GM19239 (cell line): ENCODE measurements around the gene CLEC4G.
A peak's percentile ranks its signal among the peaks of the same experiment; 100 is the strongest.

ENCODE experiments used
- DNase-seq: peaks from one replicate; pipeline ENCODE4 v3.0.0; 2011; ENCODE audit warnings: low spot score; ENCODE audit not compliant: insufficient read length
- FAIRE-seq: peaks from 2 replicates; lab custom pipeline; 2011; peaks lifted over from hg19 to GRCh38; lab: Jason Lieb, UNC

The CLEC4G gene

DNA sequence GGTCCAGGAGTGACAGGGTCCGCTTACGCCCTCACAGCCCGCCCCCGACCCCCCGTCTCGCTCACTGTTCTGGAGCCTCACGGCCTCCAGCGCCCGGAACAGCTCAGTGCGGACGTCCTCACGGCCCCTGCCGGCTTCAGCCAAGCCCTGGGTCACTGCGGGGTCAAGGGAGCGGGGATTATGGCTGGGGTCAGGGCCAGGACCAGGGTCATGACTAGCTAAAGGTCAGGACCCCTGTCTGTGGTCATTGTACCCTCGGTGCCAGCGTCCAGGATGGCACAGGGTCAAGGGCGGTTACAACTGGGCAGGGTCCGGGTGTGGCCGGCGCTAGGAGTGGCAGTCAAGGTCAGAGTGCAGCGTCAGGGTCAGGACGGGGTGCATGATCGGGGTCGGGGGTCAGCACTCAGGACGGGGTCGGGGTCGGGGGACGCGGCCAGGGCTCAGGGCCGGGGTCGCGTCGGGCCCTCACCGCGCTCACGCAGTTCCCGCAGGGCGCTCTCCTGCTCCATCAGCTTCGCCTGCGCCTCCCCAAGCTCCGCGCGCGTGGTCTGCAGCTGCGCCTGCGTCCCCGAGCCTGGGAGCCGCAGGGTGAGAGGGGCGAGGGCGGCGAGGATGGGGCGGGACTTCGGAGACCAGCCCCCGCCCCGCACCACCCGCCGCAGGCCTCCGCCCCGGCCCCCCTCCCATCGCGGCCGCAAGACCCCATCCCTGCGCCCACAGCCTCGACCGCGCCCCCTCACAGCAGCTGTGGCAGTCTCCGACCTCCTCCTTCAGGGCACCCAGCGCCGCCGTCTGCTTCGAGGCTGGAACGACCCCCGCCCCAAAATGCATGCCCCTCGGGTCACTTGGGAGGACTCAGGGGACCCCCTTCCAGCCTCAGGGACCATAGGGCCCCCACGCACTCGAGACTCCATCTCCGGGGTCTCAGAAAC is 1.4 kb downstream of the CLEC4G start:
- FAIRE-seq (no peak), DNase-seq (no peak)

DNA sequence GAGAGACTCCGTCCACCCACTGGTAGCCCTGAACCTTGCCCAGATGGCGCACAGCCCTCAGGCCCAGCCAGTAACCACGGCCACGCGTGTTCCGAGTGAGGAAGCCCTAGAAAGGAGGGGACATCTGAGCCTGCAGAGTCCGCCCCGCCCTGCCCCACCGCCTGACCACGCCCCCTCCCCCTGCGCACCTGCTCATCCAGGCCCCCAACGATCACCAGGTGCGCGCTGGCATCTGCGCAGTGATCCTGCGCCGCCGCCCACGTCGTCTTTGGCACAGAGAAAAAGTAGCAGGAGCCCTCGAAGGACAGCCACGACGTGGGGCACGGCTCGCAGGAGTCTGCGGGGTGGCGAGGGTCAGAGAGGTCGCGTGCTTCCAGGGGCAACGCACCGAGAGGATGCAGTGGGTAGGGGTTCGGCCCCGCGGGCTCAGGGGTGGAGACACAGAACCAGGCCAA is 2.1 kb downstream of the CLEC4G start:
- FAIRE-seq = no peak
- DNase-seq = no peak

DNA sequence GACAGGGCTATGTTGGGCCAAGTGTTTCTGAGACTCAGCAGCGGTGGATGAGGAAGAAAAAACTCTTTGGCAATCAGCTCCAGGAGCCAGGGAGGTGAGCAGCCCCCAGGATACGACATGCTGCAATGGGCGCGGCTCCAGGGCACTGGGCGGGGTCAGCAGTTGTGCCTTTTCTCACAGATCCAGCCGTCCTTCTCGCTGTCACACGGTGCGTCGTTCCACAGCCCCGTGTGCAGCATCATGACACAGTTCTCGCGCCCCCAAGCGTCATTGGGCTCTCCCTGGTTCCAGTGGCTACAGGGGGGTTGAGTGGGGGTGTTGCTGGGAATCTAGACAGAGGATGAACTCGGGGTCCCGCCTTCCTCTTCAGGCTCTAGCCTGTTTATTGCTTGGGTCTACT is 2.7 kb downstream of the CLEC4G start:
- DNase-seq = no peak
- no peak for FAIRE-seq

DNA sequence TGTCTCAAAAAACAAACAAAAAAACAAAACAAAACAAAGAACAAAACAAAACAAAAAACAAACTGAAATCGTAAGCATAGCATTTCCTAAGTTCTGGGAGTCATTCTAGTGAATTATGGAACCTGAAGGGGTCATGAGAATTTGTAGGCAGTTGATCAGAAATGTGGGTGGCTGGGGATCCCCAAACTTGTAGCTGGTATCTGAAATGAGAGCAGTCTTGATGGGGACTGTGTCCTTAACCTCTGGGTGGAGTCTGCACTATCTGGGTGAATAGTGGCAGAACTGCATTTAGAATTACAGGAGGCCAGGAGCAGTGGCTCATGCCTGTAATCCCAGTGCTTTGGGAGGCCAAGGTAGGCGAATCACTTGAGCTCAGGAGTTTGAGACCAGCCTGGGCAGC is 6.1 kb downstream of the CLEC4G start:
- DNase-seq = no peak
- no peak for FAIRE-seq

DNA sequence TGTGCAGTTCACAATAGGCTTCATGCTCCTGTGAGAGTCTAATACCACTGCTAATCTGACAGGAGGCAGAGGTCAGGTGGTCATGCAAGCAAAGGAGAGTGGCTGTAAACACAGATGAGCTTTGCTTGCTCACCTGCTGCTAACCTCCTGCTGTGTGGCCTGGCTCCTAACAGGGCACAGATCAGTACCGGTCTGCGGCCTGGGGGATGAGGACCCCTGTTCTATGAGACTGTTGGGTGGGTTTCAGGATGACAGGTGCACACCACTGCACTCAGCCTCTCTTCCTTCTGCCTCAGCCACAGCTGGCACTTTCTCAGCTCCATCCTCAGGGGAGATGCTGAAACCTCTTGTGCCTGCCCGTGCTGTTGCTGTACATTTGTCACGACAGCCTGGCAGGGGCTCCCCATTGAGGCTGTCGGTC is 9.7 kb downstream of the CLEC4G start:
- FAIRE-seq = peak; percentile 71

DNA sequence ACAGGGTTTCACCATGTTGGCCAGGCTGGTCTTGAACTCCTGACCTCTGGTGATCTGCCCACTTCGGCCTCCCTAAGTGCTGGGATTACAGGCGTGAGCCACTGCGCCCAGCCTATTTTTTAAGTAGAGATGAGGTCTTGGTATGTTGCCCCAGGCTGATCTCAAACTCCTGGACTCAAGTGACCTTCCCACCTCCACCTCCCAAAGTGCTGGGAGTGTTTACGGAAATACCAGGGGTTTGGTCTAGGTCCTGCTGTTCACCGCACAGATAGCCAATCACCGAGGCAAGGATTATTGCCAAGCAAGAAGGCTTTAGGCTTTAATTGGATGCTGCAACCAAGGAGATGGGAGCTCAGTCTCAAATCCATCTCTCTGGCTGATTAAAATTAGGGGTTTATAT is 11.6 kb downstream of the CLEC4G start:
- FAIRE-seq (no peak), DNase-seq (no peak)

More for the DNA sequence above, 9.7 kb downstream of the CLEC4G start:
- DNase-seq = no peak

DNA sequence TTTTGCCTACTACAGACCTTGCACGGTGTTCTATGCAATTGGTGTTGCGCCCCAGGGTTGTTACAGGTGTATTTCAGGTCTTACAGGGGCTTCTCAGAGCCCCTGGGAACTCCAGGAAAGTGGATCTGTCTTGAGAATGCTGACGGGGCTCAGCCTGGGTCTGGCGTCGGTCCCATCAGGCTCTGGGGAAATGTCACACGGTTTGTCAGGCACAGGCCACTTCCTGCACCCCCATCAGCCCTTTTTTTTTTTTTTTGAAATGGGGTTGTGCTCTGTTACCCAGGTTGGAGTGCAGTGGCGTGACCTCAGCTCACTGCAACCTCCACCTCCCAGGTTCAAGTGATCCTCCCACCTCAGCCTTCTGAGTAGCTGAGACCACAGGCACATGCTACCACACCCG is 13.2 kb downstream of the CLEC4G start:
- DNase-seq = no peak
- no peak for FAIRE-seq

DNA sequence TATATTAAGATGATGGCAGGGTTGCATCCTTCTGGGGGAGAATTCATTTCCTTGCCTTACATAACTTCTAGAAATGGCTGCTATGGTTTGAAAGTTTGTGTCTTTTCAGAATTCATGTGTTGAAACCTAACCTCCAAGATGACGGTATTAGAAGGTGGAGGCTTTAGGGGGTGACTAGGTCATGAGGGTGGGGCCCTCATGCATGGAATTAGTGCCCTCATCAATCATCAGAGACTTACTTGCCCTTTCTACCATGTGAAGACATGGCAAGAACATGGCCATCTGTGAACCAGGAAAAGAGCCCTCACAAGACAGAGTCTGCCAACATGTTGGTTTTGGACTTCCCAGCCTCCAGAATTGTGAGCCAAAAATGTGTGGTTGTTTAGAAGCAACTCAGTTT is 15.1 kb downstream of the CLEC4G start:
- no peak for FAIRE-seq
- no peak for DNase-seq

DNA sequence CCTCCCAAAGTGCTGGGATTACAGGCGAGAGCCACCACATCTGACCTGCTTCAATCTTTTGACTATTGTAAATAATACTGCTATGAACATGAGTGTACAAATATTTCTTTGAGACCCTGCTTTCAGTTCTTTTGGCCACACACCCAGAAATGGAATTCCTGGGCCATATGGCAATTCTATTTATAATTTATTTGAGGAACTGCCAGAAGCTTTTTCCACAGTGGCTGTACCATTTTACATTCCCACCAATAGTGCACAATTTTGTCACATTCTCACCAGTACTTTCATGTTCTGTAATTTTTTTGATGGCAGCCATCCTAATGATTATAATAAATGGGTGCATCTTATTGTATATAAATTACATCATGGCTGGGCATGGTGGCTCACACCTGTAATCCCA is 16.2 kb downstream of the CLEC4G start:
- DNase-seq (no peak), FAIRE-seq (no peak)

DNA sequence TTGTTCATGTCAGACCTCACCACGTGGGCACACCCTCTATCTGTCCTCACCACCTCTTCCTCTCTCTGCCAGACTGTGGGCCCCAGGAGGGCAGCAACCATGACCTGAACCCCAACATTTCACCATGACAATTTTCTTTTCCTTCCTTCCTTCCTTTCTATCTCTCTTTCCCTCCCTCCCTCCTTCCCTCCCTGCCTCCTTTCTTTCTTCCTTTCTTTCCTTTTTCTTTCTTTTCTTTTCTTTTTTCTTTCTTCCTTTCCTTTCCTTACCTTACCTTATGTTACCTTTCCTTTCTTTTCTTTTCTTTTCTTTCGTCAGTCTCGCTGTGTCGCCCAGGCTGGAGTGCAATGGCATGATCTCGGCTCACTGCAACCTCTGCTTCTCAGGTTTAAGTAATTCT is 21.3 kb downstream of the CLEC4G start:
- FAIRE-seq (no peak), DNase-seq (no peak)

DNA sequence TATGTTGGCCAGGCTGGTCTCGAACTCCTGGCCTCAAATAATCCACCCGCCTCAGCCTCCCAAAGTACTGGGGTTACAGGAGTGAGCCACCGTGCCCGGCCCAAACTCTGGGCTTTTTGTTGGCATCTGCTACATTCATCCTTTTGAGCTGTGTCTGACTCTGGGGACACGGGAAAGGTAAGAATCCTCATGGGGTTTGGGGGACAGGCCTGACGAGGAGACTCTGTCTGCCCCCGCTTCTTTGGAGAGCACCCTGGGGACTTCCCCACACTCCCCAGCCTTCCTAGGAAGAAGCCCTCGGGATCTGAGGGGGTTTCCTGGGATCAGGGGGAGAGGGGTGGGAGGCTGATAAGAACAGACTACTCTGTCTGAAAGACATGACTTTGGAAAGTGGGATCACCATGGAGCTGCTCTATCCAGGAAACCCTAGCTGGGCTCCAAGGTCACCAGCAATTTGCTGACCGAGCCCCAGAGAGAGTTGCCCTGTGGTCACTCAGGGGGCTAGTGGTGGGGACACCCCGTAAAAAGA is 21.9 kb downstream of the CLEC4G start:
- FAIRE-seq = no peak
- DNase-seq = no peak

DNA sequence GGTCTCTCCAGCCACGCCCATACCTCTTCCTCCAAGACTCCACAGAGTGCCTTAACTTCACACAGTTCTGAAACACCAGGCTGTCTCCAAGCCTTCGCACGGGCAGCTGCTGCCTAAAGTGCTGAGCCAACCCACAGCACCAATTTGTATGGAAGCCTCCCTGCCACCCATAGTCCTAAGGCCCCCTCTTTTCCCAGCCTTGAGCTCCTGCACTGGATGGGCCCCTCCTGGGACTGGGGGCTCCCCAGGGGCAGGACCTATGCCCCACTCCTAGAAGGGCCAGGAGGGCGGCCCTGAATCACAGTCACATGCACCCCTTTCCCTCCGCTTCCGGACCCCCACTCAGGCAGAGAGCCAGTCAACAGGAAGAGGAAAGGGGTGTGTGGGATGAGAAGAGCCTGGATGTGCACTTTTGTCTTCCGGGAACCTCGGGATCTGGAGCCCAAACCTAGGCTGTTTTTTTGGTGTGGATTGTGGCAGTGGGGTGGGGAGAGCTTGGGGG is 24.9 kb downstream of the CLEC4G start:
- DNase-seq = no peak
- no peak for FAIRE-seq

DNA sequence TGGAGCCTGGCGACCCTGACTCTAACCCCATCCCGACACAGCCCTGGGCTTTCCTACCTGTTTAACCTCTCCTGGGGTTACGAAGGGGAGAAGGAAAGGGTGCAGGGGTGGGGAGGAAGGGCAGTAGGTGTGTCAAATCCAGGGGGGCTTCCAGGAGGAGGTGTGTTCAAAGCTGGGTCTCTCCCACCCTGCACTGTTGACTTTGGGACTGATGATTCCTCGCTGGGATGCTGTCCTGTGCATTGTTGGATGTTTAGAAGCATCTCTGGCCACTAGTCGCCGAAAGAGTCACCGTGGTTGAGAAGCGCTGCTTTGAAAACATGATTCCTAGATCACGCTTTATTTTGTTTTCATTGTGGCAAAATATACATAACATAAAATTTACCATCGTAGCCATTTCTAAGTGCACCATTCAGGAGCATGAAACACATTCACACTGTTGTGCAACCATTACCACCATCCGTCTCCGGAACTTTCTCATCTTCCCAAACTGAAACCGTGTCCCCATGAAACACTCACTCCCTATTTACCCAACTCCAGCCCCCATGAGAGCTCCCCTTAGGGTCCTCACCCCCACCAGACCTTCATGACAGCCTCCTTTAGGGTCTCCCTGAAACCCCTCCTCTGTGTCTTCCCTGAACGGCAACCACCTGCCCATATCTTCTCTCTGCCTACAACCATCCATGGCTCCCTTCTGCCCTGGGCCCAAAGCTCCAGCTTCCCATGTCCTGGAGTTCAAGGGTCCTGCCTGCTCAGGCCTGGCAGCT is 25.5 kb downstream of the CLEC4G start:
- peak; percentile 72 for FAIRE-seq
- DNase-seq = no peak

DNA sequence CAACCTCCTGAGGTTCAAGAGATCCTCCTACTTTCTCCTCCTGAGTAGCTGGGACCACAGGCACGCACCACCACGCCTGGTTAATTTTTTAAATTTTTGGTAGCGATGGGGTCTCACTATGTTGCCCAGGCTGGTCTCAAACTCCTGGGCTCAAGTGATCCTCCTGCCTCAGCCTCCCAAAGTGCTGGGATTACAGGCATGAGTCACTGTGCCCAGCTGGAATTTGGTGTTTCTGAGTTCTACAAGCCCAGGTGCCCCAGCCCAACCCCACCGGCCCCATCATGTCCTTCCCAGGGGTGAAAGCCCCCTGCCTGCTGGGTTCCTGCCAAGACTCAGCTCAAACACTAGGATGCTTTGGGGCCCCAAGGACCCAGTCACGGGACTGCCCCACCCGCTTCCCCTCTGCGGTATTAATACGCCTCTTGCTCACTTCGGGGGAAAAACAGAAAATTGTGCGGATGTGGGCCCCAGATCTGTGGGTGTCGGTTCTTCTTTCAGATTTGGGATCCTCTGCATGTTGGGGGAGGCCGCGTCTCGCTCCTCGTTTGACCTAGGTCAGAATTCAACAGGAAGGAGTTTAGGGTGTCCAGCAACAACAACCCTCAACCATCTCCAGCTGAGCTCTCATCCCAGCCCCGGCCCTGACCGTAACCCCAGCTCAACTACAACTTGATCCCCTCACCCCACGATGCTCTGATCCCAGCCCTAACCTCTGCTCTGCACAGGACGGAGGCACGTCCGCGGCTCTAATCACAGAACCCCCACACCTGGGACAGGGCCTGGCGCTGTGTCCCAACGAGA is 26.3 kb downstream of the CLEC4G start:
- FAIRE-seq (peak; percentile 100), DNase-seq (no peak)

DNA sequence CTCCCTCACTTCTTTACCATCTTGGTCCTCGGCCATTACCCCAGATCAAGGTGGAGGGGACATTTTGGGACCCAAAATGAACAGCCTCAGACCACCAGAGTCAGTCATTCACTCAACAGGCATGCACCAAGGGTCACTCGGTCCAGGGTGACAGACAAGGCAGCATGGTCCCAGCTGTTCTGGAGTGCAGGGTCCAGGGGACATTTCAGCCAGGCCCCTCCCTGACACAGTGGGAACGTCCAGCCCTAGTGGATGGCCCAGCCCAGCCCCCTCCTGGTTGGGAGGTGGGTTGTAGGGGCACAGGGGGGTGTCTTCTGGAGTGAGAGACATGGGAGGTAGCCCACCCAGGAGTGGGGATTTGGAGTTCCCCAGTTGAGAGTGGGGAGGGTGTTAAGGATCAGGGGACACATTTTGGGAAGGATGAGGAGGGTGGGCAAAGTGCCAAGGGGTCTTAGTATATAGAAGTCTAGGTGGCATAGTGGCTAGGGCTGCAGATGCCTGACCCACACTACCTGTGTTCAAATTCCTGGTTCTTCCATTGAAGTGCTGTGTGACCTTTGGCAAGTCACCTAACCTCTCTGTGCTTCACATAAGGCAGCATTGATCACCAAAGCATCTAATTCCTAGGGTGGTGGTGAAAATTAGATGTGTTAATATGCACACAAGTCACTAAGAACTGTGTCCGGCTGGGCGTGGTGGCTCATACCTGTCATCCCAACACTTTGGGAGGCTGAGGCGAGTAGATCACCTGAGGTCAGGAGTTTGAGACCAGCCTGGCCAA is 27.4 kb downstream of the CLEC4G start:
- FAIRE-seq = no peak
- DNase-seq = no peak

DNA sequence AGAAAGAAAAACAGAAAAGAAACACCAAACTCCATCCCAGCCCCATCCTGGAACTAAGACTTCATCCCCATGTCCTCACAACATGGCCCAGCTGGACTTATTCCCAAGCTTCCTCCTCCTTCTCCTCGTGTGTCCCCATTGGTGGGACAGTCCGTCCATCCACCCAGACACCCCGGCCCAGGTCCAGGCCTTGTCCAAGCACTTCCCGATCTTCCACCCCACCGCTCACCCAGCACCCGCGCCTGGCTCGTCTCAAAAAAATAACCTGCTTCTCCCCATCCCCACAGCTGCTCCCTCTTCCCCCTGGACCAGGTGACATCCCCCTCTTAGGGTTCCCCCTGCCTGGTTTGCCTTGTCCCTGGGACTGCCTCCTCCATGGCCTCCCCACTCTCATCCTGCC is 28.6 kb downstream of the CLEC4G start:
- no peak for FAIRE-seq

DNA sequence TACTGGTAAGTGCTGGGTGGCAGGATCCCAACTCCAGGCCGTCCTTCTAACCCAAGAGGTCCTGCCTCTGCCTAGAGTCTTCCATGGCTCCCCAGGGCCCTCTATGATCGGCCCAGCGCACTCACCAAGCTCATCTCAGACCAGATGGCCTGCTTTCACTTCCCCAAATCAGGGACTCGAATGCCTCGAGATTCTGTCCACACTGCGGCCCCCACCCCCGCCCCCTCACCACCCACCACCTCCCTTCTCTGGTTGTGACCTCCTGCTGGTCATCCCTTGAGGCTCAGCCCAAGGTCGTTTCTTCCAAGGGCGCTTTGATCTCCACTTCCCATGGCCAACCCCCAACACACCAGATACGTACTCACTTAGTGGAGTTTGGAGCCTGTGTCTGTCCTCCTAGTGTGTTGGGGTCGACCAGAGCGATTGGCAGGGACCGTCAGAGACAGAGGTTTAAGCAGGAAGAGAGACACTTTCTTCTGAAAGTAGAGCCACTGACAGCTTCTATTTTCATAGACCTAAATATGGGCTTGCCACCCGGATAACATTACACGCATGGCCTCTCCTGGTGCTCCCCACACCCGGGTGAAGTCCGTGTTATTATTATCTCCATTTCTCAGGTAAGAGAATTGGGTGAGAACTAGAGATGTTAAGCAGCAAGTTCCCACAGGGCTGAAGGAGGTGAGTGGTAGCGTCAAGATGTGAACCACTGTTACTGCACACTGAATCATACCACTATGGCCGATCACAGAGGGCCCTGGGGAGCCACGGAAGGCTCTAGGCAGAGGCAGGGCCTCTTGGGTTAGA is 30.1 kb downstream of the CLEC4G start, which contains the start of gene FCER2:
Gene FCER2, minus strand, starts transcription at position 478 of the 804 bp plus-strand sequence. CDS start 2,371 bp downstream, outside the sequence.
- DNase-seq = no peak
- FAIRE-seq = peak; percentile 98

More for the DNA sequence above, 28.6 kb downstream of the CLEC4G start:
- no peak for DNase-seq

DNA sequence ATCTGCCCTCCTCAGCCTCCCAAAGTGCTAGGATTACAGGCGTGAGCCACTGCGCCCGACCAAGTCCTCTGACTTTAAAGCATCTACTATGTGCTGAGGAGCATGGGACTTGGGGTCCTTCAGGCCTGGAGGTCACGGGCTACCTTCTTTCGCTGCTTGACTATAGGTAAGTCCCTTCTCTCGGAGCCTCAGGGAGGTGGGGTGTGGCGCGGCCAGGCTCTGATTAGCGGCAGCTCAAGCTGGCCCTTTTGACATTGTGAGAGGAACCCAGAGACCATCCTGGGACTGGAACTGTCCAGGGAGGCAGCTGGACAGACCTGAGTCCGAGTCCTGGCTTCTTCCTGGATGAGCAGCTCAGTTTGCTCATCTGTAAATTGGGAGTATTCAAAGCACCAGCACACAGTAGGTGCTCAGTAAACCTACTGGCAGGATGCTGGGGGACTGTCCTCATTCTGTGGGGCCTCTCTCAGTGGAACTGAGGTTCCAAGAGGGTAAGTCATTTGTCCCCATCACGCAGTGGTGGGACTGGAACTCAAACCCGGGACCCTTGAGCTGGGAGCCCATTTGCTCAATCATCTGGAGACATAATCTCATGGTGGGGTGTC is 30.8 kb downstream of the CLEC4G start:
- FAIRE-seq = no peak
- no peak for DNase-seq
